Glutamatergic neuron (in vitro differentiated cells): ENCODE measurements around the gene CARM1. TPM values are rescaled to one million over a fixed set of nuclear protein-coding genes. Genes with fewer than 3 reads are reported as not detected.

ENCODE experiments used
- DNase-seq: peaks from one replicate; pipeline ENCODE4 v3.0.0; 2022
- H3K27ac Mint-ChIP-seq: one replicate; pipeline ENCODE4 v1.8.0; 2020; ENCODE audit warnings: mild to moderate bottlenecking, mixed read lengths, inconsistent platforms; ENCODE audit not compliant: unreplicated experiment
- H3K27me3 Mint-ChIP-seq: one replicate; pipeline ENCODE4 v1.8.0; 2020; ENCODE audit warnings: mild to moderate bottlenecking, moderate library complexity, mixed read lengths, inconsistent platforms; ENCODE audit not compliant: unreplicated experiment
- H3K36me3 Mint-ChIP-seq: one replicate; pipeline ENCODE4 v1.8.0; 2020; ENCODE audit warnings: mild to moderate bottlenecking, mixed read lengths, inconsistent platforms; ENCODE audit not compliant: unreplicated experiment
- H3K4me1 Mint-ChIP-seq: one replicate; pipeline ENCODE4 v1.8.0; 2020; ENCODE audit warnings: mild to moderate bottlenecking, low read depth, mixed read lengths, inconsistent platforms; ENCODE audit not compliant: unreplicated experiment
- H3K4me3 Mint-ChIP-seq: one replicate; pipeline ENCODE4 v1.8.0; 2020; ENCODE audit warnings: mild to moderate bottlenecking, mixed read lengths, inconsistent platforms; ENCODE audit not compliant: unreplicated experiment
- H3K9me3 Mint-ChIP-seq: one replicate; pipeline ENCODE4 v1.8.0; 2020; ENCODE audit warnings: mild to moderate bottlenecking, moderate library complexity, mixed read lengths, inconsistent platforms; ENCODE audit not compliant: unreplicated experiment
- CTCF ChIP-seq: fragments of 200-600 bp; sonication (generic); IDR thresholded peaks from one replicate; pipeline ENCODE4 v1.5.0; 2021; ENCODE audit not compliant: partially characterized antibody, unreplicated experiment
- total RNA-seq: library from RNA; stranded (reverse); fragmentation: NEBNext Ultra II Directional; extraction: Animal tissue kit (Norgen Biotek cat#: 25700); gene quantifications from one replicate; pipeline ENCODE4 v1.2.1, GENCODE V29; 2021; ENCODE audit not compliant: unreplicated experiment

Gene CARM1
- total RNA-seq, 1 donor from 2014 or later, result 133 TPM

- Mint-ChIP-seq H3K4me1 (peaks cover 27% of the 10 kb centered on the region), H3K27ac (peak overlapping the region; percentile 33), H3K27me3 (peaks cover 13% of the 10 kb centered on the region), H3K36me3 (no peaks in the 10 kb centered on the region), H3K4me3 (no peak overlapping the region), H3K9me3 (peaks cover 13% of the 10 kb centered on the region)
- TF ChIP-seq CTCF, result no peak
- no peak for DNase-seq
Observed at GRCh38 chr19:10898633-10899032, 27.3 kb downstream of the CARM1 start.

DNA sequence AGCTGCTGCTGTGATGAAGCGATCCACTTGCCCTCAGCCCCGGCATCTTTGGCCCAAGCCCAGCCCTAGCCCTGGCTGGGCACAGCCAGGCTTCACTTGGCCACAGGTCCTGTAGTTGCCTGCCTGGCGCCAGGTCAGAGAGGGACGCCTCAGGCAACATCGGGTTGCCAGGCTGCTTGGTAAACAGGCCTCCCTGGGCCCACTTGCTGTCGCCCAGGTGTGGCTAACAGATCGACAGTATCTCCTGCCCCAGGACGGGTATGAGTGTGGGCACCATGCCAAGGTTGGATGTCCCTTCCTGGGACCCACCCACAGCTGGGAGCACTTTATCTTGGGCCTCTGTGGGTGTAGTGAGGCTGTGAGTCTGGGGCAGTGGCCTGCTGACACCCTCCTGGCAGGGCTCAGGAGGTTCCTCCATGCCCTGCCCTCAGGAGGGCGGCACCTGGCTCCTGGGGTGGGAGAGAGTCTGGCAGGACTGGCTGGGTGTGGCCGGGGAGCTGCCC, 27.8 kb downstream of the CARM1 start:
- no peak for TF ChIP-seq CTCF
- Mint-ChIP-seq H3K36me3 (no peaks in the 10 kb centered on the region), H3K4me3 (no peak overlapping the region), H3K9me3 (peaks cover 10% of the 10 kb centered on the region), H3K4me1 (peaks cover 26% of the 10 kb centered on the region), H3K27ac (no peak overlapping the region), H3K27me3 (peaks cover 15% of the 10 kb centered on the region)
- no peak for DNase-seq

GRCh38 chr19:10907925-10908324, 36.6 kb downstream of the CARM1 start:
- DNase-seq, result no peak
- no peak overlapping the region for H3K27ac Mint-ChIP-seq
- peaks cover 11% of the 10 kb centered on the region for H3K4me1 Mint-ChIP-seq
- no peak overlapping the region for H3K4me3 Mint-ChIP-seq
- H3K9me3 Mint-ChIP-seq, result peaks cover 4% of the 10 kb centered on the region
- peaks cover 8% of the 10 kb centered on the region for H3K27me3 Mint-ChIP-seq
- no peaks in the 10 kb centered on the region for H3K36me3 Mint-ChIP-seq
- no peak for TF ChIP-seq CTCF

DNA sequence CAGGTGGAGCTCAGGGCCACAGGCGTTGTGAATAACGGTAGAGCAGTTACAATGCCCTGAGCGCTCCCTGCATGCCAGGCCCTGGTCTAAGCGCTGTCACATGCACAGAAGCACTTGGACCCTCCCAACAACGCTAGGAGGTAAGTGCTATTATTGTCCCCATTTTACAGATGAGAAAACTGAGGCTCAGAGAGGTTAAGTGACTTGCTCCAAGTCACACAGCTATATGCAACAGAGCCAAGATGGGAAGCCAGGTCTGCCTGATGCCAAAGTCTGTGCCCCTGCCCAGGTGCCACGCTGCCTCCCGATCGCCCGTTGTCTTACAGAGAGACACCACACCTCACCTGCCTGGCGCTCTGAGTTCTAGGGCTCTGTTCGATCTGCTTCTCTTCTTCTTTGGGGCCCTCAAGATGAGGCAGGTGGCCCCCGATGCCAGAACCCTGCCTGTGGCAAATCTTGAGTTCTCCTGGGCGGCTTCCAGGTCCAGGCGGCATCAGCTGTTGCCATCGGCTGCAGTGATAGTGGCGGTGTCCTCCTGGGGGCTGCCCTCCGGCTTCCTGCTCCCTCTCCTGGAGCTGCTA, 37.1 kb downstream of the CARM1 start:
- Mint-ChIP-seq H3K4me3 (no peak overlapping the region), H3K4me1 (peaks cover 11% of the 10 kb centered on the region), H3K36me3 (no peaks in the 10 kb centered on the region), H3K27me3 (peaks cover 8% of the 10 kb centered on the region), H3K9me3 (peaks cover 1% of the 10 kb centered on the region), H3K27ac (no peak overlapping the region)
- no peak for TF ChIP-seq CTCF
- DNase-seq, result no peak

DNA sequence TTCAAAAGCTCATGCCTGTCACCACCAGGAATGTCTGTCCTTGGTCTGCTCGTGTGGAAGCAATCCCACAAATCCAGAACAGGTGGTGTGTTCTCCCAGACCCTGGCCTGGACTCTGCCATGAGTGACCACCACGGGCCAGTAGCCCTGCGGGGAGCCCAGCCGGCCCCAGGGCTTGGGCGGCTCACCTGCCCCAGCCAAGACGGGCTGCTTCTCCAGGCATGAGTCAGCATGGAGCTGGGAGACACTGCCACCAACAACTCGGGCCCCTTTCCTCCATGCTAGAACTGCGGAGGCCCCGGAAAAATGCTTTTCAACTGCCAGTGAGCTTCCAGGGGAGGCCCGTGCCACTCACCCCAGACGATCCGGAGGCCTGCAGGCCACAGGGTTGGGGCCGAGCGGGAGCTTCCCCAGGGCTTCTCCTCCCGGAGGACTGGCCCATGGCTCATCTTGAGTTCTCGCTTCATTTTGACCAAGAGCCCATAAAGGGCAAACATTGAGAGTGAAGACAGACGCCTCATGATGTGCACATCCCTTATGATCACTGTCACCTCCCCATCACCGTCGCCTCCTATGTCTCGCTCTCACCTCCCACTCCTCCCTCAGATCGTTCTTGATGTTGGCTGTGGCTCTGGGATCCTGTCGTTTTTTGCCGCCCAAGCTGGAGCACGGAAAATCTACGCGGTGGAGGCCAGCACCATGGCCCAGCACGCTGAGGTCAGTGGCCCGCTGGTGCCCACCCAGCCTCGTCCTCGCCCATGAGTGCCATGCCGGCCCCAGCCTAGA, 40.4 kb downstream of the CARM1 start:
- H3K9me3 Mint-ChIP-seq, result peaks cover 4% of the 10 kb centered on the region

More for the DNA sequence above, 40.4 kb downstream of the CARM1 start:
- no peak for DNase-seq
- H3K27ac Mint-ChIP-seq, result no peak overlapping the region
- TF ChIP-seq CTCF, result no peak
- no peaks in the 10 kb centered on the region for H3K36me3 Mint-ChIP-seq
- H3K4me3 Mint-ChIP-seq, result no peak overlapping the region
- H3K27me3 Mint-ChIP-seq, result peaks cover 5% of the 10 kb centered on the region
- H3K4me1 Mint-ChIP-seq, result peaks cover 9% of the 10 kb centered on the region
